ENCODE results near the gene SLC43A2. TPM values are rescaled to one million over a fixed set of nuclear protein-coding genes. Genes with fewer than 3 reads are reported as not detected.
"Not testable (repeated sequence)": the region's sequence is repeated elsewhere in the genome, so short reads cannot be mapped to it uniquely, and the experiment has no call there.

The SLC43A2 gene
- total RNA-seq, 1 donor from 2014 or later, result 71.4 TPM

DNA sequence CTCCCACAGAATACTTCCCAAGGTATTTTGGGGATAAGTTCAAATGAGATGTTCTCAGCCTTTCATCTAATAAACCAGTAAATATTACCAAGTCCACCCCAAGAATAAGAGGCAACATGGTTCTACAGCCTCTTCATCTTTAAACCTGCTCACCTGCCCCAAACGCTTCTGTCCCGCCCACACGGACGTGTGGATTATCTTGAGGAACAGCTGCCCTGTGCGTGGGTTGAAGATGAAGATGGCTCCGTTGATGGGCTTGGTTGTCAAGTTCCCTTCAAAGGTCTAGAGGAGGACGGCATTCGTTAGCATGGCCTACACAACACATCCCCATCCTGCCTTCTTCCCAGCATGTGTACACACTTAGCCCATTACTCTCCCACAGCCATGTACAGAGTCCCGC lies 29.5 kb upstream of the SLC43A2 start:
- peak overlapping the region; percentile 79 for H3K4me3 Mint-ChIP-seq (ENCODE audit: unreplicated experiment)
- TF ChIP-seq, protein P1, sequence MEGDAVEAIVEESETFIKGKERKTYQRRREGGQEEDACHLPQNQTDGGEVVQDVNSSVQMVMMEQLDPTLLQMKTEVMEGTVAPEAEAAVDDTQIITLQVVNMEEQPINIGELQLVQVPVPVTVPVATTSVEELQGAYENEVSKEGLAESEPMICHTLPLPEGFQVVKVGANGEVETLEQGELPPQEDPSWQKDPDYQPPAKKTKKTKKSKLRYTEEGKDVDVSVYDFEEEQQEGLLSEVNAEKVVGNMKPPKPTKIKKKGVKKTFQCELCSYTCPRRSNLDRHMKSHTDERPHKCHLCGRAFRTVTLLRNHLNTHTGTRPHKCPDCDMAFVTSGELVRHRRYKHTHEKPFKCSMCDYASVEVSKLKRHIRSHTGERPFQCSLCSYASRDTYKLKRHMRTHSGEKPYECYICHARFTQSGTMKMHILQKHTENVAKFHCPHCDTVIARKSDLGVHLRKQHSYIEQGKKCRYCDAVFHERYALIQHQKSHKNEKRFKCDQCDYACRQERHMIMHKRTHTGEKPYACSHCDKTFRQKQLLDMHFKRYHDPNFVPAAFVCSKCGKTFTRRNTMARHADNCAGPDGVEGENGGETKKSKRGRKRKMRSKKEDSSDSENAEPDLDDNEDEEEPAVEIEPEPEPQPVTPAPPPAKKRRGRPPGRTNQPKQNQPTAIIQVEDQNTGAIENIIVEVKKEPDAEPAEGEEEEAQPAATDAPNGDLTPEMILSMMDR (IDR thresholded peaks at IDR 0.05; ENCODE audit: unreplicated experiment), result no peak
- H3K27me3 Mint-ChIP-seq (ENCODE audit: unreplicated experiment), result peaks cover 7% of the 10 kb centered on the region
- H3K36me3 Mint-ChIP-seq (ENCODE audit: low read depth, unreplicated experiment), result peaks cover 74% of the 10 kb centered on the region
- no peak for DNase-seq (ENCODE audit: low spot score)
- no peak overlapping the region for H3K27ac Mint-ChIP-seq (ENCODE audit: unreplicated experiment)
- H3K4me1 Mint-ChIP-seq (ENCODE audit: unreplicated experiment), result peaks cover 4% of the 10 kb centered on the region
- no peaks in the 10 kb centered on the region for H3K9me3 Mint-ChIP-seq (ENCODE audit: unreplicated experiment)

DNA sequence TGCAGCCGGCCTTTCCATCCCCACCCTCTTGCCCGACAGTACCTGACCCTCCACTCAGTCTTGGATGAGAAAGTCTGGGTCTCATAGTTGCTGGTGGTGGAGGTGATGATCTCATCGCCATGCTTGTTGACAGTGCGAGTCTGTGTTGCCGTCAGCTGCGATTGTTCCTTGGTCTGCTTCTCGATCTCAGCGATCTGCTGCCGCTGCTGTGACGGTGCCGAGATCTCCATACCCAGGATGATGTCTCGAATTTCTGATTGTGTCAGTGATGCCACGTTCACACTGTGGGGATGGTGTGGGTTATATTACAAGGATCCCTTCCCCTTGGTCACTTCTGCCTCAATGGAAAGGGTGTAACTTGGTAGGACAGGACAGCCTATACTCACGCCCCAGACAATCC lies 25.1 kb upstream of the SLC43A2 start:
- DNase-seq (ENCODE audit: low spot score), result no peak
- H3K4me3 Mint-ChIP-seq (ENCODE audit: unreplicated experiment), result peak overlapping the region; percentile 69
- TF ChIP-seq, protein P1 (IDR thresholded peaks at IDR 0.05; ENCODE audit: unreplicated experiment), result no peak
- no peak overlapping the region for H3K27ac Mint-ChIP-seq (ENCODE audit: unreplicated experiment)
- H3K4me1 Mint-ChIP-seq (ENCODE audit: unreplicated experiment), result no peaks in the 10 kb centered on the region
- peaks cover 54% of the 10 kb centered on the region for H3K36me3 Mint-ChIP-seq (ENCODE audit: low read depth, unreplicated experiment)
- peaks cover 8% of the 10 kb centered on the region for H3K27me3 Mint-ChIP-seq (ENCODE audit: unreplicated experiment)
- H3K9me3 Mint-ChIP-seq (ENCODE audit: unreplicated experiment), result no peaks in the 10 kb centered on the region

DNA sequence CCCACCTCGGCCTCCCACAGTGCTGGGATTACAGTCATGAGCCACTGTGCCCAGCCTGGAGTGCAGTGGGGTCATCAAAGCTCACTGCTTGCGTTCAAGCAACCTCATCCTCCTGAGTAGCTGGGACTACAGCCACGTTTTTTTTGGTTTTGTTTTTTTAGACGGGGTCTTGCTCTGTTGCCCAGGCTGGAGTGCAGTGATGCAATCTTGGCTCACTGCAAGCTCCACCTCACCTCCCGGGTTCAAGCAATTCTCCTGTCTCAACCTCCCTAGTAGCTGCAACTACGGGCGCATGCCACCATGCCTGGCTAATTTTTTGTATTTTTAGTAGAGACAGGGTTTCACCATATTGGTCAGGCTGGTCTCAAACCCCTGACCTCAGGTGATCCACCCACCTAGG lies 24.2 kb upstream of the SLC43A2 start:
- H3K27me3 Mint-ChIP-seq (ENCODE audit: unreplicated experiment), result not testable (repeated sequence)

DNA sequence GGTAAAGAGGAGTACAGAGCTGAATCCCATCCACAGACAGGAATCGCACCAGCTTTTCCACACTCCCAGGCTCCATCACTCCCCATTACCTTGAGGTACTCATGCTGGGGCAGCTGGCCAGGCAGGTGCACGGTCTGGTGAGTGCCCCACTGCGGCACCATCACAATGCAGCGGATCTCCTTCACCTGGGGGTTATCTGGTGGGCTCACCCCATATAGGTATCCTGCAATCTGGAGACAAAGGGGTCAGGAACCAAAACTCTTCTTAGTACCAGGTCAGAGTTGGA lies 22.9 kb upstream of the SLC43A2 start:
- no peaks in the 10 kb centered on the region for H3K9me3 Mint-ChIP-seq (ENCODE audit: unreplicated experiment)
- peaks cover 8% of the 10 kb centered on the region for H3K27me3 Mint-ChIP-seq (ENCODE audit: unreplicated experiment)
- peaks cover 12% of the 10 kb centered on the region for H3K4me1 Mint-ChIP-seq (ENCODE audit: unreplicated experiment)
- peaks cover 36% of the 10 kb centered on the region for H3K36me3 Mint-ChIP-seq (ENCODE audit: low read depth, unreplicated experiment)
- no peak overlapping the region for H3K27ac Mint-ChIP-seq (ENCODE audit: unreplicated experiment)
- DNase-seq (ENCODE audit: low spot score), result no peak
- TF ChIP-seq, protein P1 (IDR thresholded peaks at IDR 0.05; ENCODE audit: unreplicated experiment), result no peak
- no peak overlapping the region for H3K4me3 Mint-ChIP-seq (ENCODE audit: unreplicated experiment)

More for the DNA sequence above, 24.2 kb upstream of the SLC43A2 start:
- H3K4me1 Mint-ChIP-seq (ENCODE audit: unreplicated experiment); H3K27ac Mint-ChIP-seq (ENCODE audit: unreplicated experiment); DNase-seq (ENCODE audit: low spot score); H3K9me3 Mint-ChIP-seq (ENCODE audit: unreplicated experiment): not testable (repeated sequence)
- Mint-ChIP-seq H3K4me3 (ENCODE audit: unreplicated experiment) (peak overlapping the region; percentile 63), H3K36me3 (ENCODE audit: low read depth, unreplicated experiment) (peaks cover 44% of the 10 kb centered on the region)

DNA sequence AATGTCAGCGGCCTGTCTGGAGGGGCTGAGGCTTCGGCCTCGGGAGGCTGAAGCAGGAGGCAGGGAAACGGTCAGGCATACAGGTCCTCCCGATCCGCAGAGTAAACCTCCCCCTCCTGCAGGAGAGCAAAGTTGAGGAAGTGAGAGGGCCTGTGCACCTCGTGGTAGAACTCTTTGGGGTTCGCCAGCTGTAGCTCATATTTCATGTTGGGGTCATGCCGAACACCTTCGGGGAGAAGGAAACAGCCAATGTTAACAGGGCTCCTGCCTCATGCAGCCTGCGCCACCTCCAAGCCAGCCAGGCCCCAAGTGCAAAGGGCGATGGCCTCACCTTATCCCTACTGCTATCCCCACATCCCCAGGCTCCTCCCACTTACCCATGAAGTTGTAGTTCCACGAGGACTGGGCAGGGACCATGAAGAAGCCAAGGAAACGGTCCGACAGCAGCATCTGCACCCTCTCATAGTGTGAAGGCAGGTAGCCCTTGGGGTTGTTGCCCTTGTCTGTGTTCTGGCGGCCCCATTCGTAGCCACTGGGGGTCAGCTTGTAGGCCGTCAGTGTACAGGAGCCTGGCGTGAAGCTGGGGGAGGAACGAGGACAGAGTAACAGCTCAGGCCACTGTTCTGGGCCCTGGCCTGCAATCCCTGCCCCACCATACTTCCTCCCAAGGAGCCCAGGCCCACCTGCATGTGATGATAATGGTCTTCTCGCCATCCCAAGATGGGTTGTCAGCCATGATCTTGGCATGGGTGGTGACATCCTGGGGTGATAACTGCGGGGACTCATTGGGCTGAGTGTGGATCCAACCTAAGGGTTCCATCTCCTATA lies 22.3 kb upstream of the SLC43A2 start:
- Mint-ChIP-seq H3K36me3 (ENCODE audit: low read depth, unreplicated experiment) (peaks cover 30% of the 10 kb centered on the region), H3K9me3 (ENCODE audit: unreplicated experiment) (no peaks in the 10 kb centered on the region), H3K4me3 (ENCODE audit: unreplicated experiment) (no peak overlapping the region), H3K27me3 (ENCODE audit: unreplicated experiment) (peaks cover 8% of the 10 kb centered on the region), H3K27ac (ENCODE audit: unreplicated experiment) (no peak overlapping the region), H3K4me1 (ENCODE audit: unreplicated experiment) (peaks cover 17% of the 10 kb centered on the region)
- no peak for DNase-seq (ENCODE audit: low spot score)
- TF ChIP-seq, protein P1 (IDR thresholded peaks at IDR 0.05; ENCODE audit: unreplicated experiment), result no peak

Measured in endothelial cell (in vitro differentiated cells).